HEK293 (cell line): ENCODE data around the gene CTDSPL2.

Experiments
- CTCF ChIP-seq: fragments of 450-650 bp; formaldehyde crosslinking; IDR thresholded peaks from 2 replicates; pipeline ENCODE4 v1.5.1; 2016; ENCODE audit warnings: missing biosample characterization, missing genetic modification characterization
- ZFP69B ChIP-seq: fragments of 450-650 bp; formaldehyde crosslinking; IDR thresholded peaks from 2 replicates; pipeline ENCODE4 v1.5.1; 2016; ENCODE audit warnings: missing biosample characterization, missing genetic modification characterization
- ZNF169 ChIP-seq: fragments of 450-650 bp; formaldehyde crosslinking; IDR thresholded peaks from 2 replicates; pipeline ENCODE4 v1.5.1; 2016; ENCODE audit warnings: missing biosample characterization, missing genetic modification characterization
- ZNF274 ChIP-seq, 2 experiments: fragments of 200-500 bp in 1 of 2; fragments of 450-650 bp in 1 of 2; sonication (Bioruptor generic) in 1 of 2; formaldehyde crosslinking in 1 of 2; IDR thresholded peaks; 2 replicates each; pipeline versions ENCODE4 v1.5.1 to v1.6.1; 2014 to 2016; ENCODE audit warnings: borderline replicate concordance in 1 of 2, inconsistent platforms in 1 of 2, low read length in 1 of 2, missing biosample characterization in 1 of 2, missing genetic modification characterization in 1 of 2
- ZNF768 ChIP-seq: fragments of 450-650 bp; formaldehyde crosslinking; IDR thresholded peaks from 2 replicates; pipeline ENCODE4 v1.5.1; 2018; ENCODE audit warnings: missing biosample characterization, mild to moderate bottlenecking, missing genetic modification characterization
- ZNF785 ChIP-seq: fragments of 450-650 bp; formaldehyde crosslinking; IDR thresholded peaks from 2 replicates; pipeline ENCODE4 v1.5.1; 2016; ENCODE audit warnings: missing biosample characterization, missing genetic modification characterization
- ZNF792 ChIP-seq: fragments of 450-650 bp; formaldehyde crosslinking; IDR thresholded peaks from 2 replicates; pipeline ENCODE4 v1.5.1; 2016; ENCODE audit warnings: missing biosample characterization, missing genetic modification characterization

GRCh38 chr15:44519537-44519936 lies 92.1 kb downstream of the CTDSPL2 start:
- TF ChIP-seq CTCF (tag by site-specific recombination) (no peak), ZNF768 (tag by site-specific recombination) (no peak), ZNF792 (tag by site-specific recombination) (no peak), ZNF785 (tag by site-specific recombination) (no peak), ZNF169 (tag by site-specific recombination) (no peak), ZNF274 (IDR thresholded peaks at IDR 0.05; ENCODE audit: low read length) (no peak), ZNF274 (tag by site-specific recombination; IDR thresholded peaks at IDR 0.05; ENCODE audit: borderline replicate concordance) (no peak), ZFP69B (tag by site-specific recombination) (no peak)
